ENCODE results near the gene SMYD3. TPM values are rescaled to one million over a fixed set of nuclear protein-coding genes. Genes with fewer than 3 reads are reported as not detected.

The SMYD3 gene
- total and polyA plus RNA-seq, 2 experiments from 2014 or later: 30.8 to 68.5 TPM

DNA sequence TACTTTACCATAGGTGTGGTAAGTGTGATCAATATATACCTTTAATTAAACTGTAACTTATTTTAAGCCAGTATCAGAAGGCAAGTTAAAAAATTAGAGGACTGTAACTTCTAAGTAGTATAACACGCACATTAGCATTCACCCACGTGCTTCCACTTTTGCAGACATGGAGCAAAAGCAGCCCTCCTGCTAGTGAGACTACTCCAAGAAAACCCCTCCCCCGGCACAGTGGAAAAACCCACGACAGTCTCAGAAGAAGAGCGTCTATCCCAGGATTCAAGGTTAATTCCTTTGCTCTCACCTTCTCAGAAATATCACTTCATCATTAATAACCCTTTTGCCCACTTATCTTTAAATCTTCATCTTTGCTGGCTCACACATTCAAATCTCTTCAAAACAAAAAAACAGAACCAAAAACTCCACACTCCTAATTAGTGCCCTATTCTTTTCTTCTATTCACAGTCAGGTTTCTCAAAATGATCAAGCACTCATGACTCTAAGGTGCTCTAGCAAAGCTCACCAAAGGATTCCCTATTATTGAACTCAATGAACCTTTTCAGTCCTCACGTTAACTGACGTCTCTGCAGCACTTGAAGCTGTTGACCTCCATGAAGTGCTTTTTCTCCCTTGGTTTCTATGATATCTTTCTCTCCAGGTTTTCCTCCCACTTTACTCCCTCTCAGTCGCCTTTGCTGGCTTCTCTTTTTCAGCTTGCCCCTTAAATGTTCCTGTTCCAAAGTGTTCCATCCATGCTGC, 213.5 kb downstream of the SMYD3 start:
- Histone ChIP-seq H3K4me2 (no peak overlapping the region), H3K9me3 (ENCODE audit: low read depth) (no peaks in the 10 kb centered on the region), H4K20me1 (ENCODE audit: insufficient read depth, poor library complexity, severe bottlenecking) (no peaks in the 10 kb centered on the region), H3K4me1 (ENCODE audit: insufficient read depth) (no peaks in the 10 kb centered on the region), H3K4me3 (no peak overlapping the region), H3K27ac (no peak overlapping the region), H2AFZ (no peak overlapping the region), H3K27me3 (no peaks in the 10 kb centered on the region), H3K79me2 (no peaks in the 10 kb centered on the region), H3K9me2 (replicated peaks; ENCODE audit: insufficient read depth) (no peaks in the 10 kb centered on the region), H3K36me3 (replicated peaks; ENCODE audit: insufficient read depth, low read depth) (no peaks in the 10 kb centered on the region)
- WGBS (ENCODE audit: low lambda C conversion rate, missing lambda C conversion rate): 84% methylated on average over 8 of the region's 8 CpGs
- TF ChIP-seq EZH2phosphoT487 (IDR thresholded peaks at IDR 0.05; ENCODE audit: low read depth, severe bottlenecking, unreplicated experiment): no peak
- DNase-seq (ENCODE audit: low spot score): no peak

DNA sequence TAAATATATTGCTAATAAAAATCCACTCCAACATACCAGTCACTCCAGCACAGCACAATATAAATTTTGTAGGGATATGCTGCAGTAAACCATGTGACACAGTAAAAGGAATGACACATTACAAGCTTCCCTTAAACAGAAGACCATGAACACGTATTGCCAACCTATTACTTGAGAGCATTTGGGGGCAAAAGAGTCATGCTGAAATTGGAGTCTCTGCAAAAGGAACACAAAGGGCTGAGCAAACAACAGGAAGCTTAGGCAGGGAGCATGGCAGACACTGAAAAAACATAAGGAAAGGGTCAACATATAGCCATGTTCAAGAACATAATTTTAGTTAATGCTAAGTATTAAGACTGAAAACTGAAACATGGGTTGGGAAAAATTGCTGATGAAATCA, 214.5 kb downstream of the SMYD3 start:
- H3K27ac ChIP-seq: no peak overlapping the region
- H2AFZ ChIP-seq: no peak overlapping the region
- H3K79me2 ChIP-seq: no peaks in the 10 kb centered on the region
- H3K9me2 ChIP-seq (replicated peaks; ENCODE audit: insufficient read depth): no peaks in the 10 kb centered on the region
- no peaks in the 10 kb centered on the region for H3K36me3 ChIP-seq (replicated peaks; ENCODE audit: insufficient read depth, low read depth)
- no peak for TF ChIP-seq EZH2phosphoT487 (IDR thresholded peaks at IDR 0.05; ENCODE audit: low read depth, severe bottlenecking, unreplicated experiment)
- TF ChIP-seq EZH2 (IDR thresholded peaks at IDR 0.05; ENCODE audit: borderline replicate concordance): no peak
- TF ChIP-seq, protein P1, sequence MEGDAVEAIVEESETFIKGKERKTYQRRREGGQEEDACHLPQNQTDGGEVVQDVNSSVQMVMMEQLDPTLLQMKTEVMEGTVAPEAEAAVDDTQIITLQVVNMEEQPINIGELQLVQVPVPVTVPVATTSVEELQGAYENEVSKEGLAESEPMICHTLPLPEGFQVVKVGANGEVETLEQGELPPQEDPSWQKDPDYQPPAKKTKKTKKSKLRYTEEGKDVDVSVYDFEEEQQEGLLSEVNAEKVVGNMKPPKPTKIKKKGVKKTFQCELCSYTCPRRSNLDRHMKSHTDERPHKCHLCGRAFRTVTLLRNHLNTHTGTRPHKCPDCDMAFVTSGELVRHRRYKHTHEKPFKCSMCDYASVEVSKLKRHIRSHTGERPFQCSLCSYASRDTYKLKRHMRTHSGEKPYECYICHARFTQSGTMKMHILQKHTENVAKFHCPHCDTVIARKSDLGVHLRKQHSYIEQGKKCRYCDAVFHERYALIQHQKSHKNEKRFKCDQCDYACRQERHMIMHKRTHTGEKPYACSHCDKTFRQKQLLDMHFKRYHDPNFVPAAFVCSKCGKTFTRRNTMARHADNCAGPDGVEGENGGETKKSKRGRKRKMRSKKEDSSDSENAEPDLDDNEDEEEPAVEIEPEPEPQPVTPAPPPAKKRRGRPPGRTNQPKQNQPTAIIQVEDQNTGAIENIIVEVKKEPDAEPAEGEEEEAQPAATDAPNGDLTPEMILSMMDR (IDR thresholded peaks at IDR 0.05; ENCODE audit: poor library complexity): no peak
- H4K20me1 ChIP-seq (ENCODE audit: insufficient read depth, poor library complexity, severe bottlenecking): no peaks in the 10 kb centered on the region
- H3K27me3 ChIP-seq: no peaks in the 10 kb centered on the region
- no peak overlapping the region for H3K4me2 ChIP-seq
- no peaks in the 10 kb centered on the region for H3K9me3 ChIP-seq (ENCODE audit: low read depth)
- H3K4me1 ChIP-seq (ENCODE audit: insufficient read depth): no peaks in the 10 kb centered on the region
- no peak for DNase-seq (ENCODE audit: low spot score)
- WGBS (ENCODE audit: low lambda C conversion rate, missing lambda C conversion rate): 44% methylated on average over 1 of the region's 1 CpG
- H3K4me3 ChIP-seq: no peak overlapping the region

DNA sequence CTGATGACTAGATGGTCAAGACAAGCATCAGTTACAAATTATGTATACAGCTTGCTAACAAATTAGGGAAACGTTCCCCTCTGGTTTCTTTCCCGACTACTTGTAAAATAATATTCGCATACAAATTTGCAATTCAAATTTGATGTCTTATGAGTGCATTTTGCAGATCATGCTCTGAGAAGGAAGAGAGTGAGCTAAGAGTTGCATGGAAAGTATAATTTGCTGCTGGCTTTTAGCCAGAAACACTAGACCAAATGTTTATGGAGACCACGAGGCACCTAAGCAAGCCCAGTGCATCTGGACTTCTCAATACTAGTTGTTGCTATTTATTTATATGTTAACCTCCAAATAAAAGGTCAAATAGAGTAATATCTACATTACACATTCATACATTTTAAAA, 216.0 kb downstream of the SMYD3 start:
- H3K9me3 ChIP-seq (ENCODE audit: low read depth): no peaks in the 10 kb centered on the region
- H3K36me3 ChIP-seq (replicated peaks; ENCODE audit: insufficient read depth, low read depth): no peaks in the 10 kb centered on the region
- H3K4me2 ChIP-seq: no peak overlapping the region
- 77% methylated on average over 4 of the region's 4 CpGs for WGBS (ENCODE audit: low lambda C conversion rate, missing lambda C conversion rate)
- TF ChIP-seq EZH2phosphoT487 (IDR thresholded peaks at IDR 0.05; ENCODE audit: low read depth, severe bottlenecking, unreplicated experiment) (no peak), EZH2 (IDR thresholded peaks at IDR 0.05; ENCODE audit: borderline replicate concordance) (no peak)
- TF ChIP-seq, protein P1 (IDR thresholded peaks at IDR 0.05; ENCODE audit: poor library complexity): no peak
- DNase-seq (ENCODE audit: low spot score): no peak
- H3K27ac ChIP-seq: no peak overlapping the region
- no peaks in the 10 kb centered on the region for H3K27me3 ChIP-seq
- no peaks in the 10 kb centered on the region for H3K4me1 ChIP-seq (ENCODE audit: insufficient read depth)
- H4K20me1 ChIP-seq (ENCODE audit: insufficient read depth, poor library complexity, severe bottlenecking): no peaks in the 10 kb centered on the region
- no peaks in the 10 kb centered on the region for H3K79me2 ChIP-seq
- H2AFZ ChIP-seq: no peak overlapping the region
- no peaks in the 10 kb centered on the region for H3K9me2 ChIP-seq (replicated peaks; ENCODE audit: insufficient read depth)
- no peak overlapping the region for H3K4me3 ChIP-seq

DNA sequence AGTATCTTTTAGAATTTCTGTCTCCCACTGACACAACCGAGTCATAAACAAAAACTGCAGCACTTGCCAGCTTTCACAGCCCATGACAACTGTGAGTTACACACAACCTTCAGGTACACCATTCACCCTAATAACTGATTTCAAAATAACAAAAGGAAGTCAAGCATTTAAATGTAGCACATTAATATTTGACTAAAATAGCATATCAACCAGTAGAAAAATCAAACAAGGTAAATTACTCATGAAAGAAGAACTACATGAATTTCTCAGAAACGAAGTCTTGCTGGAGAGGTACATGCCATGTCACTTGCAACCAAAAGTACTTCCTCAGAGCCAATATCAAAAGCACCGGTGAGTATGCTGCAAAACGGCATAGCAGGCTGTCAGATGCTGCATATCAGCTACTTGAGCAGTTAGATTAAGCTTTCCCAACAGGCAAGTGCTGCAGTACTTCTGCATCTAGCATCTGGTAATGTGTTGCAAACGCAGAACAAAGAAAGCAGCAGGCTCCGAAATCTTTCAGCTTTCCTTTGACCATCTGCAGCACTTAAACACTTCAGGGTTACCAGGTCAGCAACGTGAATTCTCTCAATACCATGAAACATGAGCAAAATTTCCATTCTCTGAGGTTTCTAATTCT, 223.2 kb downstream of the SMYD3 start:
- WGBS (ENCODE audit: low lambda C conversion rate, missing lambda C conversion rate): 49% methylated on average over 7 of the region's 7 CpGs
- TF ChIP-seq, protein P1 (IDR thresholded peaks at IDR 0.05; ENCODE audit: poor library complexity): no peak
- no peak for TF ChIP-seq EZH2phosphoT487 (IDR thresholded peaks at IDR 0.05; ENCODE audit: low read depth, severe bottlenecking, unreplicated experiment)
- no peak for TF ChIP-seq EZH2 (IDR thresholded peaks at IDR 0.05; ENCODE audit: borderline replicate concordance)
- no peak overlapping the region for H3K4me3 ChIP-seq
- no peaks in the 10 kb centered on the region for H3K79me2 ChIP-seq
- no peaks in the 10 kb centered on the region for H3K9me3 ChIP-seq (ENCODE audit: low read depth)
- no peak overlapping the region for H2AFZ ChIP-seq
- no peaks in the 10 kb centered on the region for H3K36me3 ChIP-seq (replicated peaks; ENCODE audit: insufficient read depth, low read depth)
- peaks cover 15% of the 10 kb centered on the region for H3K4me1 ChIP-seq (ENCODE audit: insufficient read depth)
- H3K4me2 ChIP-seq: no peak overlapping the region
- no peaks in the 10 kb centered on the region for H3K27me3 ChIP-seq
- H4K20me1 ChIP-seq (ENCODE audit: insufficient read depth, poor library complexity, severe bottlenecking): no peaks in the 10 kb centered on the region
- H3K9me2 ChIP-seq (replicated peaks; ENCODE audit: insufficient read depth): no peaks in the 10 kb centered on the region
- H3K27ac ChIP-seq: no peak overlapping the region
- DNase-seq (ENCODE audit: low spot score): peak; percentile 9

All from hepatocyte (in vitro differentiated cells).